A549 (cell line): ENCODE results near the gene CHCHD5. TPM values are rescaled to one million over a fixed set of nuclear protein-coding genes. Genes with fewer than 3 reads are reported as not detected.

ENCODE experiments used
- ATAC-seq, 2 experiments: fragments of 200-7000 bp in 1 of 2; fragments of >200 bp in 1 of 2; cut with Nextera tagmentation in 1 of 2; cut with Tn5 transposase in 1 of 2; 3 replicates each; pipeline versions ENCODE4 v1.8.0 to v1.9.1; 2018 to 2020; ENCODE audit warnings: mild to moderate bottlenecking in 1 of 2, moderate library complexity in 1 of 2
- CTCF ChIA-PET: fragments of 300-600 bp; sonication (Branson Sonifier 250); formaldehyde crosslinking; extraction: SDS; loops from one replicate; lab custom pipeline; 2021; ENCODE audit warnings: antibody characterized with exemption, inconsistent platforms; lab: Yijun Ruan, JAX
- POLR2A ChIA-PET: fragments of 350-600 bp; formaldehyde crosslinking; extraction: SDS; loops from one replicate; lab custom pipeline; 2021; ENCODE audit warnings: antibody characterized with exemption, inconsistent platforms; lab: Yijun Ruan, JAX
- DNase-seq, 2 experiments: peaks; one replicate each; pipeline versions ENCODE4 v3.0.0 to v3.0.0-alpha.2; 2011 to 2016; ENCODE audit warnings: low read depth in 1 of 2, low spot score in 1 of 2
- FAIRE-seq: peaks from 2 replicates; lab custom pipeline; 2011; peaks lifted over from hg19 to GRCh38; lab: Jason Lieb, UNC
- H3K27ac ChIP-seq, 2 experiments: fragments of >200 bp; sonication (Bioruptor Twin); formaldehyde crosslinking; 3 replicates each; pipeline ENCODE4 v1.5.1; 2016 to 2017
- H3K4me1 ChIP-seq: fragments of >200 bp; sonication (Bioruptor Twin); formaldehyde crosslinking; 3 replicates; pipeline ENCODE4 v1.6.1; 2016
- H3K4me2 ChIP-seq: fragments of >200 bp; sonication (Bioruptor Twin); formaldehyde crosslinking; 3 replicates; pipeline ENCODE4 v1.6.1; 2016
- H3K4me3 ChIP-seq: fragments of >200 bp; sonication (Bioruptor Twin); formaldehyde crosslinking; 3 replicates; pipeline ENCODE4 v1.5.1; 2016
- H3K9me3 ChIP-seq: fragments of >200 bp; sonication (Bioruptor Twin); formaldehyde crosslinking; 3 replicates; pipeline ENCODE4 v1.6.1; 2016
- CBX8 ChIP-seq: fragments of 200-600 bp; sonication (generic); IDR thresholded peaks from 2 replicates; pipeline ENCODE4 v1.6.1; 2016
- FOSB ChIP-seq: fragments of 250-450 bp; sonication (Bioruptor Pico); IDR thresholded peaks from 2 replicates; pipeline ENCODE4 v1.5.0; 2020; ENCODE audit warnings: mild to moderate bottlenecking, moderate library complexity
- FOSL2 ChIP-seq, 2 experiments: fragments of 450-650 bp in 1 of 2; fragments of >200 bp in 1 of 2; sonication (Bioruptor Twin) in 1 of 2; formaldehyde crosslinking; IDR thresholded peaks; 2 replicates each; pipeline versions ENCODE4 v1.5.0 to v1.6.1; 2016 to 2020; ENCODE audit warnings: mild to moderate bottlenecking in 1 of 2, moderate library complexity in 1 of 2
- GATA3 ChIP-seq: IDR thresholded peaks from 2 replicates; pipeline ENCODE4 v1.6.1; 2012; ENCODE audit warnings: borderline replicate concordance
- JUN ChIP-seq, 2 experiments: fragments of >200 bp; sonication (Bioruptor Twin); formaldehyde crosslinking; IDR thresholded peaks; 2 replicates in 1 of 2; 3 replicates in 1 of 2; pipeline ENCODE4 v1.6.1; 2016 to 2017
- KDM1A ChIP-seq: fragments of 200-600 bp; sonication (generic); IDR thresholded peaks from 2 replicates; pipeline ENCODE4 v1.6.1; 2016; ENCODE audit warnings: low read depth, mild to moderate bottlenecking
- KDM5A ChIP-seq: fragments of 200-600 bp; sonication (generic); IDR thresholded peaks from 2 replicates; pipeline ENCODE4 v1.6.1; 2016; ENCODE audit warnings: antibody characterized with exemption, mild to moderate bottlenecking
- MAZ ChIP-seq: fragments of 150-350 bp; IDR thresholded peaks from 2 replicates; pipeline ENCODE4 v1.6.1; 2014; ENCODE audit warnings: antibody characterized with exemption, low read depth, low read length, borderline replicate concordance
- NPAS2 ChIP-seq: fragments of 250-450 bp; sonication (Bioruptor Pico); IDR thresholded peaks from 2 replicates; pipeline ENCODE4 v1.8.0; 2022; ENCODE audit warnings: mild to moderate bottlenecking, moderate library complexity, borderline replicate concordance
- NR3C1 ChIP-seq: fragments of >200 bp; sonication (Bioruptor Twin); formaldehyde crosslinking; IDR thresholded peaks from 3 replicates; pipeline ENCODE4 v1.6.1; 2017
- POLR2AphosphoS2 ChIP-seq: conservative IDR thresholded peaks from 2 replicates; pipeline ENCODE4 v1.6.1; 2012; ENCODE audit warnings: low read length, improper control_type of control experiment, inconsistent platforms
- RAD21 ChIP-seq, 2 experiments: fragments of >200 bp in 1 of 2; sonication (Bioruptor Twin) in 1 of 2; formaldehyde crosslinking in 1 of 2; IDR thresholded peaks in 1 of 2; conservative IDR thresholded peaks in 1 of 2; 2 replicates in 1 of 2; 3 replicates in 1 of 2; pipeline ENCODE4 v1.6.1; 2012 to 2018; ENCODE audit warnings: inconsistent platforms in 1 of 2
- RFX5 ChIP-seq: fragments of 450-650 bp; IDR thresholded peaks from 2 replicates; pipeline ENCODE4 v1.7.1; 2014; ENCODE audit warnings: antibody characterized with exemption, mild to moderate bottlenecking, moderate library complexity
- RNF2 ChIP-seq: fragments of 200-600 bp; sonication (generic); IDR thresholded peaks from 2 replicates; pipeline ENCODE4 v1.6.1; 2016; ENCODE audit warnings: low read depth, mild to moderate bottlenecking, antibody characterized with exemption, moderate library complexity, borderline replicate concordance
- SMC3 ChIP-seq: fragments of >200 bp; sonication (Bioruptor Twin); formaldehyde crosslinking; IDR thresholded peaks from 3 replicates; pipeline ENCODE4 v1.6.1; 2018; ENCODE audit warnings: inconsistent platforms
- WGBS: methylation state at CpG from one replicate; pipeline ENCODE4 v1.1.6; 2017; ENCODE audit errors: missing lambda C conversion rate; 5-methylcytosine and 5-hydroxymethylcytosine counted together
- polyA plus RNA-seq, 4 experiments: library from polyadenylated mRNA; depleted of rRNA in 3 of 4; stranded (reverse); fragments of >200 nt; fragmentation: RNase III in 1 of 4; extraction: RNeasy Plus Mini Kit Qiagen cat#74134 plus additional on column Dnase treatment in 1 of 4; gene quantifications; 2 replicates in 3 of 4; 3 replicates in 1 of 4; pipeline ENCODE4 v1.2.3, GENCODE V29; 2011 to 2017
- TF ChIP-seq, protein P1 (sequence below): fragments of >200 bp; sonication (Bioruptor Twin); formaldehyde crosslinking; IDR thresholded peaks from 2 replicates; pipeline ENCODE4 v1.6.1; 2016
- TF ChIP-seq, protein P2 (sequence below): fragments of 250-450 bp; sonication (Bioruptor Pico); IDR thresholded peaks from 2 replicates; pipeline ENCODE4 v1.5.0; 2020; ENCODE audit warnings: low read depth, mild to moderate bottlenecking, moderate library complexity
- TF ChIP-seq, protein P3 (sequence below): IDR thresholded peaks from 2 replicates; pipeline ENCODE4 v1.6.1; 2012
- TF ChIP-seq, protein P4 (sequence below): fragments of >200 bp; sonication (Bioruptor Twin); formaldehyde crosslinking; IDR thresholded peaks from 3 replicates; pipeline ENCODE4 v1.5.1; 2016
- TF ChIP-seq, protein P5 (sequence below): fragments of 250-450 bp; sonication (Bioruptor Pico); IDR thresholded peaks from 2 replicates; pipeline ENCODE4 v1.5.0; 2021; ENCODE audit warnings: mild to moderate bottlenecking, moderate library complexity, borderline replicate concordance

CHCHD5 gene
- polyA plus RNA-seq, 2 of the 4 experiments (the other 2 are of a cell fraction) = 15.0 to 61.4 TPM

DNA sequence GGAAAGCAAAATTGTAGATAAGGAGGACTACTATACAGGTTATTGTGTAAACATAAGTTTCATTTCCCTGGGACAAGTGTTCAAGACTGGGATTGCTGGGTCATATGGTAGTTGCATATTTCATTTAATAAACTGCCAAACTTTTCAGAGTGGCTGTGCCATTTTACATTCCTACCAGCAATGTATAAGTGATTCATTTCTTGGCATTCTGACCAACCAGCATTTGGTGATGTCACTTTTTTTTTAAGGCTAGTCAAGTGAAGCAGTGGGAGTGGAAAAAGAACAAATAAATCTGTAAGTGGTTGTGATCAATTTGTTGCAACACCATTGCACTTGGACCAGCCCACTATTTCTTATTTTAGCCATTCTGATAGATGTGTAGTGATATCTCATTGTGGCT, 5.2 kb upstream of the CHCHD5 start:
- no peak for ATAC-seq
- H3K4me2 ChIP-seq = no peak overlapping the region
- no peak overlapping the region for H3K27ac ChIP-seq
- ChIA-PET POLR2A (no interaction called here), CTCF (no interaction called here)
- no peak for FAIRE-seq
- H3K9me3 ChIP-seq = no peaks in the 10 kb centered on the region
- H3K4me3 ChIP-seq = no peak overlapping the region
- DNase-seq = peak in 1 of 2 experiments; percentile 37
- no peak for TF ChIP-seq KDM5A
- TF ChIP-seq FOSL2 (IDR thresholded peaks at IDR 0.05) = no peak
- peak; percentile 53; the same call in 1 of the 2 replicates for TF ChIP-seq FOSL2 (CRISPR knock-in tag; IDR thresholded peaks at IDR 0.05)
- H3K4me1 ChIP-seq = peaks cover 21% of the 10 kb centered on the region

DNA sequence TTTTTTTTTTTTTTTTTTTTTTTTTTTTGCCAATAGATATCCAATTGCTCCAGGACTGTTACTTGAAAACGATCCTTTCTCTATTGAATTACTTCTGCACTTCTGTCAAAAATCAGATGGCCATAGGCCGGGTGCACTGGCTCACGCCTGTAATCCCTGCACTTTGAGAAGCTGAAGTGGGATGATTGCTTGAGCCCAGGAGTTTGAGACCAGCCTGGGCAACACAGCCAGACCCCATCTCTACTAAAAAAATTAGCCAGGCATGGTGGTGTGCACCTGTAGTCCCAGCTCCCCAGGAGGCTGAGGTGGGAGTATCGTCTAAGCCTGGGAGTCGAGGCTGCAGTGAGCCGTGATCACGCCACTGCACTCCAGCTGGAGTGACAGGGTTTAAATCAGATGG, 4.3 kb upstream of the CHCHD5 start:
- H3K4me3 ChIP-seq = no peak overlapping the region
- FAIRE-seq (no peak), DNase-seq (no peak), ATAC-seq (no peak)
- H3K4me2 ChIP-seq = no peak overlapping the region
- POLR2A ChIA-PET = interaction anchor here (0.7 kb wide), 1 partner anchor 87 kb away, joined by 12 read pairs; no protein-coding TSS in a partner anchor
- WGBS = 93% methylated on average over 7 of the region's 7 CpGs
- CTCF ChIA-PET = no interaction called here
- no peak overlapping the region for H3K27ac ChIP-seq
- no peaks in the 10 kb centered on the region for H3K9me3 ChIP-seq
- peaks cover 22% of the 10 kb centered on the region for H3K4me1 ChIP-seq
- no peak for TF ChIP-seq GATA3
- TF ChIP-seq, protein P1, sequence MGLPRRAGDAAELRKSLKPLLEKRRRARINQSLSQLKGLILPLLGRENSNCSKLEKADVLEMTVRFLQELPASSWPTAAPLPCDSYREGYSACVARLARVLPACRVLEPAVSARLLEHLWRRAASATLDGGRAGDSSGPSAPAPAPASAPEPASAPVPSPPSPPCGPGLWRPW = no peak
- TF ChIP-seq, protein P2, sequence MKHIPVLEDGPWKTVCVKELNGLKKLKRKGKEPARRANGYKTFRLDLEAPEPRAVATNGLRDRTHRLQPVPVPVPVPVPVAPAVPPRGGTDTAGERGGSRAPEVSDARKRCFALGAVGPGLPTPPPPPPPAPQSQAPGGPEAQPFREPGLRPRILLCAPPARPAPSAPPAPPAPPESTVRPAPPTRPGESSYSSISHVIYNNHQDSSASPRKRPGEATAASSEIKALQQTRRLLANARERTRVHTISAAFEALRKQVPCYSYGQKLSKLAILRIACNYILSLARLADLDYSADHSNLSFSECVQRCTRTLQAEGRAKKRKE (CRISPR knock-in tag) = no peak
- TF ChIP-seq FOSB (CRISPR knock-in tag) = no peak
- TF ChIP-seq, protein P3, sequence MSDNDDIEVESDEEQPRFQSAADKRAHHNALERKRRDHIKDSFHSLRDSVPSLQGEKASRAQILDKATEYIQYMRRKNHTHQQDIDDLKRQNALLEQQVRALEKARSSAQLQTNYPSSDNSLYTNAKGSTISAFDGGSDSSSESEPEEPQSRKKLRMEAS = no peak
- no peak for TF ChIP-seq NR3C1

DNA sequence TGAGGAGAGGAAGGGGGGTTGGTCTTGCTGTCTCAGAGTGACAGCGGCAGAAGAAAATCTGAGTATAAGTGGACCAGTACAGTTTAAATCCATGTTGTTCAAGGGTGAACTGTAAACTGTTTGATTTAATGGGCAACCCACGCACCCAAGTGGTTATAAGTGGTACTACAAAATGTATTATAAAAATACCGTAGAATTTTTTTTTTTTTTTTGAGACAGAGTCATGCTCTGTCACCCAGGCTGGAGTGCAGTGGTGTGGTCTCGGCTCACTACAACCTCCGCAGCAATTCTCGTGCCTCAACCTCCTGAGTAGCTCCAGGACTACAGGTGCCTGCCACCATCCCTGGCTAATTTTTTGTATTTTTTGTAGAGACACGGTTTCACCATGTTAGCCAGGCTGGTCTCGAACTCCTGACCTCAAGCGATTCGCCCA, 2.1 kb upstream of the CHCHD5 start:
- WGBS = 32% methylated on average over 10 of the region's 10 CpGs
- H3K4me2 ChIP-seq = peak overlapping the region; percentile 25; the same call in 1 of the 3 replicates

More for the DNA sequence above, 2.1 kb upstream of the CHCHD5 start:
- ATAC-seq (peak in 1 of 2 experiments; percentile 5; a peak in 3 of 6 replicates), FAIRE-seq (no peak), DNase-seq (peak in 1 of 2 experiments; percentile 65)
- Histone ChIP-seq H3K9me3 (no peaks in the 10 kb centered on the region), H3K4me3 (no peak overlapping the region), H3K27ac (no peak overlapping the region), H3K4me1 (peaks cover 29% of the 10 kb centered on the region)
- CTCF ChIA-PET = interaction anchor here (0.7 to 7.5 kb wide), 11 partner anchors 9 to 257 kb away, joined by 3 to 54 read pairs (median 4); no protein-coding TSS in a partner anchor
- POLR2A ChIA-PET = no interaction called here
- TF ChIP-seq JUN (IDR thresholded peaks at IDR 0.05) (no peak), POLR2AphosphoS2 (no peak), RNF2 (no peak), RAD21 (conservative IDR thresholded peaks at IDR 0.05 in 1 of 2, IDR thresholded peaks at IDR 0.05 in 1 of 2) (peak; percentile 61 to 64), RFX5 (no peak), KDM1A (no peak), CBX8 (no peak), MAZ (no peak), SMC3 (peak; percentile 44; the same call in 1 of the 3 replicates), NPAS2 (CRISPR knock-in tag) (no peak)
- TF ChIP-seq, protein P4, sequence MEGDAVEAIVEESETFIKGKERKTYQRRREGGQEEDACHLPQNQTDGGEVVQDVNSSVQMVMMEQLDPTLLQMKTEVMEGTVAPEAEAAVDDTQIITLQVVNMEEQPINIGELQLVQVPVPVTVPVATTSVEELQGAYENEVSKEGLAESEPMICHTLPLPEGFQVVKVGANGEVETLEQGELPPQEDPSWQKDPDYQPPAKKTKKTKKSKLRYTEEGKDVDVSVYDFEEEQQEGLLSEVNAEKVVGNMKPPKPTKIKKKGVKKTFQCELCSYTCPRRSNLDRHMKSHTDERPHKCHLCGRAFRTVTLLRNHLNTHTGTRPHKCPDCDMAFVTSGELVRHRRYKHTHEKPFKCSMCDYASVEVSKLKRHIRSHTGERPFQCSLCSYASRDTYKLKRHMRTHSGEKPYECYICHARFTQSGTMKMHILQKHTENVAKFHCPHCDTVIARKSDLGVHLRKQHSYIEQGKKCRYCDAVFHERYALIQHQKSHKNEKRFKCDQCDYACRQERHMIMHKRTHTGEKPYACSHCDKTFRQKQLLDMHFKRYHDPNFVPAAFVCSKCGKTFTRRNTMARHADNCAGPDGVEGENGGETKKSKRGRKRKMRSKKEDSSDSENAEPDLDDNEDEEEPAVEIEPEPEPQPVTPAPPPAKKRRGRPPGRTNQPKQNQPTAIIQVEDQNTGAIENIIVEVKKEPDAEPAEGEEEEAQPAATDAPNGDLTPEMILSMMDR = peak; percentile 51
- TF ChIP-seq, protein P5, sequence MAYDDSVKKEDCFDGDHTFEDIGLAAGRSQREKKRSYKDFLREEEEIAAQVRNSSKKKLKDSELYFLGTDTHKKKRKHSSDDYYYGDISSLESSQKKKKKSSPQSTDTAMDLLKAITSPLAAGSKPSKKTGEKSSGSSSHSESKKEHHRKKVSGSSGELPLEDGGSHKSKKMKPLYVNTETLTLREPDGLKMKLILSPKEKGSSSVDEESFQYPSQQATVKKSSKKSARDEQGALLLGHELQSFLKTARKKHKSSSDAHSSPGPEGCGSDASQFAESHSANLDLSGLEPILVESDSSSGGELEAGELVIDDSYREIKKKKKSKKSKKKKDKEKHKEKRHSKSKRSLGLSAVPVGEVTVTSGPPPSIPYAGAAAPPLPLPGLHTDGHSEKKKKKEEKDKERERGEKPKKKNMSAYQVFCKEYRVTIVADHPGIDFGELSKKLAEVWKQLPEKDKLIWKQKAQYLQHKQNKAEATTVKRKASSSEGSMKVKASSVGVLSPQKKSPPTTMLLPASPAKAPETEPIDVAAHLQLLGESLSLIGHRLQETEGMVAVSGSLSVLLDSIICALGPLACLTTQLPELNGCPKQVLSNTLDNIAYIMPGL = no peak
- TF ChIP-seq, protein P1 = no peak
